ENCODE measurements around the gene OCRL. TPM values are rescaled to one million over a fixed set of nuclear protein-coding genes. Genes with fewer than 3 reads are reported as not detected.

OCRL gene
- total RNA-seq = 10 to 100 TPM; 41.1 to 62.3 (median 59.8) TPM

DNA sequence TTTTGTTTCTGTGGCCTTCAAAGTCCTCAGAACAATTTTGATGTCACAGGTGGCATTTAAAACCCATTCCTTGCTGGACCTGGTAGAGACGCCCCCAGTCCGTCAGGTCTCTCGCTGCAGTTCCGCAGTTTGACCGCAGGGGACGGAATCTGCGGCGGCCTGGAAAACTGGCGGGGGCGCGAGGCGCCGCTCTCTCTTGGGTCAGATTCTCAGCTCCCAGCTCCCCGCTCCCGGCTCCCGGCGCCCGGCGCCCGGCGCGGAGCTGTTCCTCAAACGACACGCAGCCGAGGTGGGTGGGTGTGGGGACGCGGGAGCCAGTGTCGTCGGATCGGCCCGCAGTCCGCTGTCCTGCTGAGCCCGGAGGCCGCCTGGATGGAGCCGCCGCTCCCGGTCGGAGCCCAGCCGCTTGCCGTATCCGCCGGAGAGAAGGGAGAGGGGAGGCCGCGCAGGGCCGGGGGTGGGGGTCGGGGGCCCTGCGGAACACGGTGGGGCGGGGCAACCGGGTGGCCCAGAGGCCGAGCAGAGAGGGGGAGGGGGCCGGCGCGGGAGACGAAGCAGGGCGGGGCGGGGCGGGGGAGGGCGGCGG lies at the start of gene OCRL:
Gene OCRL, plus strand, starts transcription at position 192 of the 586 bp plus-strand sequence. Its CDS starts 181 bp downstream, at position 373.
- 24% methylated on average over 17 of the region's 60 CpGs for WGBS
- TF ChIP-seq POLR2A (IDR thresholded peaks at IDR 0.05; ENCODE audit: low read depth) (no peak), EP300 (IDR thresholded peaks at IDR 0.05) (no peak), POLR2AphosphoS5 (IDR thresholded peaks at IDR 0.05) (peak; percentile 35 to 70)
- TF ChIP-seq, protein P1, sequence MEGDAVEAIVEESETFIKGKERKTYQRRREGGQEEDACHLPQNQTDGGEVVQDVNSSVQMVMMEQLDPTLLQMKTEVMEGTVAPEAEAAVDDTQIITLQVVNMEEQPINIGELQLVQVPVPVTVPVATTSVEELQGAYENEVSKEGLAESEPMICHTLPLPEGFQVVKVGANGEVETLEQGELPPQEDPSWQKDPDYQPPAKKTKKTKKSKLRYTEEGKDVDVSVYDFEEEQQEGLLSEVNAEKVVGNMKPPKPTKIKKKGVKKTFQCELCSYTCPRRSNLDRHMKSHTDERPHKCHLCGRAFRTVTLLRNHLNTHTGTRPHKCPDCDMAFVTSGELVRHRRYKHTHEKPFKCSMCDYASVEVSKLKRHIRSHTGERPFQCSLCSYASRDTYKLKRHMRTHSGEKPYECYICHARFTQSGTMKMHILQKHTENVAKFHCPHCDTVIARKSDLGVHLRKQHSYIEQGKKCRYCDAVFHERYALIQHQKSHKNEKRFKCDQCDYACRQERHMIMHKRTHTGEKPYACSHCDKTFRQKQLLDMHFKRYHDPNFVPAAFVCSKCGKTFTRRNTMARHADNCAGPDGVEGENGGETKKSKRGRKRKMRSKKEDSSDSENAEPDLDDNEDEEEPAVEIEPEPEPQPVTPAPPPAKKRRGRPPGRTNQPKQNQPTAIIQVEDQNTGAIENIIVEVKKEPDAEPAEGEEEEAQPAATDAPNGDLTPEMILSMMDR (IDR thresholded peaks at IDR 0.05) = peak; percentile 59 to 82 (median 70)
- H3K36me3 ChIP-seq = no peaks in the 10 kb centered on the region
- H3K4me3 ChIP-seq = peak within 1 kb of the TSS; percentile 66 to 78 (median 68)
- H3K27ac ChIP-seq (replicated peaks in 1 of 4) = peak within 1 kb of the TSS; percentile 88 to 90 (median 89)
- intact Hi-C loops (cut with DNase I) = no loop called here
- H3K4me1 ChIP-seq = peaks cover 0 to 38% (median 26%) of the 10 kb centered on the region in 4 donors
- peak; percentile 92 for DNase-seq (ENCODE audit: extremely low spot score)
- H3K27me3 ChIP-seq = no peaks in the 10 kb centered on the region
- no peaks in the 10 kb centered on the region for H3K9me3 ChIP-seq

DNA sequence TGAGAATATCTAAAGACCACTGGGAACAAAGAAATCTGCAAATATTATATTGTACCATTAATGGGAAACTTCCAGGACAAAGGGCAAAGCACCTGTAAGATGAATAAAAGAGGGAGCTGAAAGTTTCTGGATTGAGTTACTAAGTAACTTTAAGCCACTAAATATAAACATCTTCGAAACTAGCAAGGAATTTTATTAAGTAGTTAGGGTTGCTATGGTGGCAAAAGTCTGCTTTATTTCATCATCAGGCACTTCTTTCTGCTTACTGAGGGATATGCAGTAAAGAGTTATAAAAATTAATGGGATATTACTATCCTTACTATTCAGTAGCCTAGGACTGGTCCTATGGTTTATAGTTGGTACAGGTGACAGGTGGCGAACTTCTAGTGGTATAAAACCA lies 49.7 kb upstream of the OCRL start:
- Histone ChIP-seq H3K27ac (replicated peaks in 1 of 4) (peak overlapping the region in 1 of 4 donors; percentile 38), H3K4me1 (peaks cover 0 to 13% (median 0%) of the 10 kb centered on the region in 4 donors), H3K4me3 (no peak overlapping the region), H3K36me3 (peaks cover 0 to 61% (median 8%) of the 10 kb centered on the region in 4 donors), H3K27me3 (no peaks in the 10 kb centered on the region), H3K9me3 (no peaks in the 10 kb centered on the region)
- no peak for TF ChIP-seq POLR2A (IDR thresholded peaks at IDR 0.05; ENCODE audit: low read depth)
- no peak for TF ChIP-seq POLR2AphosphoS5 (IDR thresholded peaks at IDR 0.05)
- TF ChIP-seq, protein P1 (IDR thresholded peaks at IDR 0.05) = no peak
- no peak for TF ChIP-seq EP300 (IDR thresholded peaks at IDR 0.05)
- DNase-seq (ENCODE audit: extremely low spot score) = no peak
- intact Hi-C loops (cut with DNase I) = no loop called here
- WGBS = 50% methylated on average over 2 of the region's 2 CpGs

DNA sequence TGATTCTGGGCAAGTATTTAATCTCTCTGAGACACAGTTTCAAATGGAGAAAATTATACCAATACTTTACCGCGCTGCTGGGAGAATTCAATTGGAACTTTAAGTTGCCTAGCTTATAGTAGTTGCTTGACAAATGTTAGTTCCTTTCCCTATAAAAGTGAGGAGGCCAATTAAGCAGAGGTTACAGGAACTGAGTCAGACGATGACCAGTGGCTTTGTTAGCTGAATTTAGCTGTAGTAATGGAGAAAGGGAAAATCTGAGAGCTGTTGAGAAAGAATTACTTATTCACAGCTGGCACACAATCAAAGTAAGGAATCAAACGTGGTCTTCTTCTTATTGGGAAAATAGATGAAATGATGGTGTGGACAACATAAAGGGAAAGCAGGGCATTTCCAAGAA lies 46.4 kb upstream of the OCRL start:
- Histone ChIP-seq H3K4me1 (peaks cover 0 to 13% (median 0%) of the 10 kb centered on the region in 4 donors), H3K36me3 (peaks cover 0 to 56% (median 13%) of the 10 kb centered on the region in 4 donors), H3K9me3 (no peaks in the 10 kb centered on the region), H3K4me3 (no peak overlapping the region), H3K27me3 (no peaks in the 10 kb centered on the region), H3K27ac (replicated peaks in 1 of 4) (no peak overlapping the region)
- TF ChIP-seq EP300 (IDR thresholded peaks at IDR 0.05) = no peak
- TF ChIP-seq POLR2AphosphoS5 (IDR thresholded peaks at IDR 0.05) = no peak
- WGBS = 52% methylated on average over 4 of the region's 4 CpGs
- DNase-seq (ENCODE audit: extremely low spot score) = no peak
- intact Hi-C loops (cut with DNase I) = no loop called here

DNA sequence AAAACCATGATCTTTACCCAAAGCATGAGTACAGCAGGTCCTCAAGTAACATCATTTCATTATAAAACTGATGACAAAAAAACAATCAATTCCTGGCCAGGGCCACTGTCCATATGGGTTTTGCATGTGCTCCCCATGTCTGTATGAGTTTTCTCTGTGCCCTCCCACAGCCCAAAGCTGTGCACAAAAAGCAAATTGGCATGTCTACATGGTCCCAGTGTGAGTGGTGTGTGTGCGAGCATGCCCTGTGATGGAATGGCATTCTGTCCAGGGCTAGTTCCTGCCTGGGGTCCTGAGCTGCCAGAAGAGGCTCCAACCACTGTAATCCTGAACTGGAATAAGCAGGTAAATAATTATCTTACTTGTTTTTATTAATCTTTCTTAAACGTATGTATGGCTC lies 45.2 kb upstream of the OCRL start:
- intact Hi-C loops (cut with DNase I) = no loop called here
- H3K9me3 ChIP-seq = no peaks in the 10 kb centered on the region
- no peak overlapping the region for H3K4me3 ChIP-seq
- no peak overlapping the region for H3K27ac ChIP-seq (replicated peaks in 1 of 4)
- 71% methylated on average over 2 of the region's 2 CpGs for WGBS
- no peak for DNase-seq (ENCODE audit: extremely low spot score)
- peaks cover 0 to 12% (median 0%) of the 10 kb centered on the region in 4 donors for H3K4me1 ChIP-seq
- peaks cover 0 to 60% (median 16%) of the 10 kb centered on the region in 4 donors for H3K36me3 ChIP-seq
- no peak for TF ChIP-seq EP300 (IDR thresholded peaks at IDR 0.05)
- TF ChIP-seq POLR2A (IDR thresholded peaks at IDR 0.05; ENCODE audit: low read depth) = no peak
- TF ChIP-seq, protein P1 (IDR thresholded peaks at IDR 0.05) = no peak
- TF ChIP-seq POLR2AphosphoS5 (IDR thresholded peaks at IDR 0.05) = no peak
- H3K27me3 ChIP-seq = no peaks in the 10 kb centered on the region

DNA sequence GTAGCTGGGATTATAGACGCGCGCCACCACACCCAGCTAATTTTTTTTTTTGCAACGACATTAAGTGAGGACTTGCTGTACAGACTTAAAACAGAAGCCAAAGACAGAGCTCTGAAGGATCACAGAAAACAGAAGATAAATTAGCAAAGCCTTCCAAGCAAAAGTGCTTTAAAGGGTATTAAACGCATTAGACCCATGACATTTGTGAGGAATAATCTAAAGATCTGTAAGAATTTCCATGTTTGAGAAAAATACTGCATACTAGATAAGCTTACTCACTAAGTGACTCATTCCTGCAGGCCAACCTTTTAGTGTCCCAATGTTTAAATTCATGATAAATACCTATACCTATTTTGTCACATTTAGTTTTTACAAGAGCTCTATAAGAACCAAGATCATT lies 44.2 kb upstream of the OCRL start:
- H3K9me3 ChIP-seq = no peaks in the 10 kb centered on the region
- no peak overlapping the region for H3K4me3 ChIP-seq
- no peak for DNase-seq (ENCODE audit: extremely low spot score)
- TF ChIP-seq EP300 (IDR thresholded peaks at IDR 0.05) (no peak), POLR2A (IDR thresholded peaks at IDR 0.05; ENCODE audit: low read depth) (no peak), POLR2AphosphoS5 (IDR thresholded peaks at IDR 0.05) (no peak)
- TF ChIP-seq, protein P1 (IDR thresholded peaks at IDR 0.05) = no peak
- no peak overlapping the region for H3K27ac ChIP-seq (replicated peaks in 1 of 4)
- 85% methylated on average over 5 of the region's 5 CpGs for WGBS
- H3K27me3 ChIP-seq = no peaks in the 10 kb centered on the region
- intact Hi-C loops (cut with DNase I) = no loop called here
- H3K4me1 ChIP-seq = peaks cover 0 to 2% (median 0%) of the 10 kb centered on the region in 4 donors
- peaks cover 0 to 67% (median 17%) of the 10 kb centered on the region in 4 donors for H3K36me3 ChIP-seq

Measured in esophagus muscularis mucosa (tissue), 4 donors.